ENCODE measurements around the gene TNFRSF18. TPM values are rescaled to one million over a fixed set of nuclear protein-coding genes. Genes with fewer than 3 reads are reported as not detected.

The TNFRSF18 gene
- total and polyA plus RNA-seq, 2 experiments from 2014 or later, result 1.3 TPM; not detected in 1

- Histone ChIP-seq H3K9me3 (ENCODE audit: low read depth) (no peaks in the 10 kb centered on the region), H3K27me3 (no peaks in the 10 kb centered on the region), H3K4me3 (peak overlapping the region; percentile 52), H3K27ac (peak overlapping the region; percentile 98), H4K20me1 (ENCODE audit: insufficient read depth, poor library complexity, severe bottlenecking) (peaks cover 35% of the 10 kb centered on the region), H2AFZ (no peak overlapping the region), H3K4me2 (peak overlapping the region; percentile 87), H3K79me2 (peaks cover 53% of the 10 kb centered on the region), H3K36me3 (replicated peaks; ENCODE audit: insufficient read depth, low read depth) (no peaks in the 10 kb centered on the region), H3K4me1 (ENCODE audit: insufficient read depth) (peaks cover 12% of the 10 kb centered on the region), H3K9me2 (replicated peaks; ENCODE audit: insufficient read depth) (no peaks in the 10 kb centered on the region)
- TF ChIP-seq CTCF (IDR thresholded peaks at IDR 0.05; ENCODE audit: poor library complexity) (no peak), EZH2 (IDR thresholded peaks at IDR 0.05; ENCODE audit: borderline replicate concordance) (no peak), EZH2phosphoT487 (IDR thresholded peaks at IDR 0.05; ENCODE audit: low read depth, severe bottlenecking, unreplicated experiment) (no peak)
- WGBS (ENCODE audit: low lambda C conversion rate, missing lambda C conversion rate), result 72% methylated on average over 33 of the region's 33 CpGs
- no peak for DNase-seq (ENCODE audit: low spot score)
Observed at GRCh38 chr1:1163538-1164070, 42.8 kb downstream of the TNFRSF18 start.

GRCh38 chr1:1162597-1163537 is 43.5 kb downstream of the TNFRSF18 start:
- TF ChIP-seq EZH2phosphoT487 (IDR thresholded peaks at IDR 0.05; ENCODE audit: low read depth, severe bottlenecking, unreplicated experiment) (no peak), EZH2 (IDR thresholded peaks at IDR 0.05; ENCODE audit: borderline replicate concordance) (no peak), CTCF (IDR thresholded peaks at IDR 0.05; ENCODE audit: poor library complexity) (no peak)
- no peak overlapping the region for H2AFZ ChIP-seq
- H4K20me1 ChIP-seq (ENCODE audit: insufficient read depth, poor library complexity, severe bottlenecking), result peaks cover 29% of the 10 kb centered on the region
- peaks cover 46% of the 10 kb centered on the region for H3K79me2 ChIP-seq
- peak overlapping the region; percentile 52 for H3K4me3 ChIP-seq
- no peaks in the 10 kb centered on the region for H3K36me3 ChIP-seq (replicated peaks; ENCODE audit: insufficient read depth, low read depth)
- peak overlapping the region; percentile 98 for H3K27ac ChIP-seq
- H3K9me2 ChIP-seq (replicated peaks; ENCODE audit: insufficient read depth), result no peaks in the 10 kb centered on the region
- H3K4me1 ChIP-seq (ENCODE audit: insufficient read depth), result peaks cover 13% of the 10 kb centered on the region
- peak overlapping the region; percentile 87 for H3K4me2 ChIP-seq
- H3K9me3 ChIP-seq (ENCODE audit: low read depth), result no peaks in the 10 kb centered on the region
- H3K27me3 ChIP-seq, result no peaks in the 10 kb centered on the region
- DNase-seq (ENCODE audit: low spot score), result peak; percentile 93
- 55% methylated on average over 33 of the region's 73 CpGs for WGBS (ENCODE audit: low lambda C conversion rate, missing lambda C conversion rate)

GRCh38 chr1:1161683-1162079 is 44.7 kb downstream of the TNFRSF18 start:
- H3K9me3 ChIP-seq (ENCODE audit: low read depth), result no peaks in the 10 kb centered on the region
- 89% methylated on average over 10 of the region's 17 CpGs for WGBS (ENCODE audit: low lambda C conversion rate, missing lambda C conversion rate)
- peaks cover 17% of the 10 kb centered on the region for H4K20me1 ChIP-seq (ENCODE audit: insufficient read depth, poor library complexity, severe bottlenecking)
- peaks cover 36% of the 10 kb centered on the region for H3K79me2 ChIP-seq
- H3K9me2 ChIP-seq (replicated peaks; ENCODE audit: insufficient read depth), result no peaks in the 10 kb centered on the region
- H3K4me2 ChIP-seq, result peak overlapping the region; percentile 87
- no peaks in the 10 kb centered on the region for H3K27me3 ChIP-seq
- H3K4me1 ChIP-seq (ENCODE audit: insufficient read depth), result peaks cover 17% of the 10 kb centered on the region
- no peak overlapping the region for H2AFZ ChIP-seq
- H3K4me3 ChIP-seq, result no peak overlapping the region
- no peak for DNase-seq (ENCODE audit: low spot score)
- no peaks in the 10 kb centered on the region for H3K36me3 ChIP-seq (replicated peaks; ENCODE audit: insufficient read depth, low read depth)
- TF ChIP-seq EZH2 (IDR thresholded peaks at IDR 0.05; ENCODE audit: borderline replicate concordance) (no peak), CTCF (IDR thresholded peaks at IDR 0.05; ENCODE audit: poor library complexity) (no peak), EZH2phosphoT487 (IDR thresholded peaks at IDR 0.05; ENCODE audit: low read depth, severe bottlenecking, unreplicated experiment) (no peak)
- peak overlapping the region; percentile 79 for H3K27ac ChIP-seq

Data from hepatocyte (in vitro differentiated cells).